K562 (cell line): ENCODE measurements around the gene DDX54. TPM values are rescaled to one million over a fixed set of nuclear protein-coding genes. Genes with fewer than 3 reads are reported as not detected.
A peak's percentile ranks its signal among the peaks of the same experiment; 100 is the strongest.

Experiments
- DIDO1 ChIP-seq: fragments of 450-650 bp; IDR thresholded peaks from 2 replicates; pipeline ENCODE4 v1.6.1; 2016; ENCODE audit warnings: low read depth, missing biosample characterization, missing genetic modification characterization
- ELF4 ChIP-seq: fragments of 450-650 bp; formaldehyde crosslinking; IDR thresholded peaks from 2 replicates; pipeline ENCODE4 v1.4.0; 2022; ENCODE audit warnings: missing genetic modification characterization
- KLF1 ChIP-seq: fragments of 450-650 bp; IDR thresholded peaks from 2 replicates; pipeline ENCODE4 v1.6.1; 2016; ENCODE audit warnings: missing genetic modification characterization, missing compliant biosample characterization
- MBD2 ChIP-seq: sonication (generic); IDR thresholded peaks from 2 replicates; pipeline ENCODE4 v1.6.1; 2016; ENCODE audit warnings: low read depth, borderline replicate concordance
- NR2F6 ChIP-seq: fragments of 450-650 bp; formaldehyde crosslinking; IDR thresholded peaks from 2 replicates; pipeline ENCODE4 v1.4.0; 2020; ENCODE audit warnings: mild to moderate bottlenecking
- RAD51 ChIP-seq: fragments of 450-650 bp; IDR thresholded peaks from 2 replicates; pipeline ENCODE4 v1.7.1; 2016; ENCODE audit warnings: low read depth, mild to moderate bottlenecking, borderline replicate concordance
- SMARCE1 ChIP-seq: fragments of 450-650 bp; IDR thresholded peaks from 2 replicates; pipeline ENCODE4 v1.7.1; 2016; ENCODE audit warnings: mild to moderate bottlenecking
- SREBF1 ChIP-seq: fragments of 150-350 bp; IDR thresholded peaks from 2 replicates; pipeline ENCODE4 v1.6.1; 2014; ENCODE audit warnings: antibody characterized with exemption, low read depth, low read length, borderline replicate concordance
- TEAD4 ChIP-seq, 2 experiments: sonication (generic) in 1 of 2; formaldehyde crosslinking in 1 of 2; IDR thresholded peaks; 2 replicates each; pipeline versions ENCODE4 v1.6.1 to v1.8.0; 2012 to 2022; ENCODE audit warnings: borderline replicate concordance in 1 of 2, inconsistent platforms in 1 of 2, low read length in 1 of 2, mild to moderate bottlenecking in 1 of 2, missing genetic modification reagents in 1 of 2
- TOE1 ChIP-seq, 2 experiments: fragments of 450-650 bp in 1 of 2; sonication (generic) in 1 of 2; formaldehyde crosslinking in 1 of 2; IDR thresholded peaks; 2 replicates each; pipeline versions ENCODE4 v1.7.1 to v1.8.0; 2016 to 2022; ENCODE audit warnings: borderline replicate concordance in 2 of 2, mild to moderate bottlenecking in 2 of 2, antibody characterized with exemption in 1 of 2, inconsistent platforms in 1 of 2, low read depth in 1 of 2, missing genetic modification reagents in 1 of 2, moderate library complexity in 1 of 2
- ZNF324 ChIP-seq: fragments of 250-450 bp; sonication (Bioruptor Pico); IDR thresholded peaks from 2 replicates; pipeline ENCODE4 v1.4.0; 2020; ENCODE audit warnings: mild to moderate bottlenecking
- ZNF584 ChIP-seq: fragments of 200-800 bp; sonication (Bioruptor generic); IDR thresholded peaks from 2 replicates; pipeline ENCODE4 v1.6.1; 2016; ENCODE audit warnings: low read depth, mild to moderate bottlenecking, missing genetic modification characterization, missing compliant biosample characterization
- ZNF785 ChIP-seq: fragments of 250-450 bp; sonication (Bioruptor Pico); IDR thresholded peaks from 2 replicates; pipeline ENCODE4 v1.4.0; 2020; ENCODE audit warnings: mild to moderate bottlenecking
- ZNF79 ChIP-seq: fragments of 250-450 bp; sonication (Bioruptor Pico); IDR thresholded peaks from 2 replicates; pipeline ENCODE4 v1.4.0; 2020; ENCODE audit warnings: low read depth, mild to moderate bottlenecking, moderate library complexity
- polyA plus RNA-seq, 8 experiments: library from polyadenylated mRNA; depleted of rRNA in 4 of 8; stranded (reverse) in 5 of 8; unstranded in 3 of 8; fragments of >200 nt; fragmentation: Nextera tagmentation in 2 of 8; fragmentation: Illumina TruSeq in 1 of 8; extraction: Ambion mirVana in 2 of 8; extraction: Trizol in 1 of 8; gene quantifications; 2 replicates each; pipeline versions ENCODE4 v1.2.1 to v1.2.3, GENCODE V29; 2011 to 2014; ENCODE audit warnings: inconsistent platforms in 1 of 8, missing spikeins in 1 of 8
- total RNA-seq, 7 experiments: library from RNA; depleted of rRNA in 6 of 7; stranded (reverse); fragments of >200 nt in 6 of 7; fragmentation: Illumina TruSeq in 2 of 7; extraction: Trizol in 2 of 7; gene quantifications; 2 replicates each; pipeline versions ENCODE4 v1.2.1 to v1.2.3, GENCODE V29; 2011 to 2021; ENCODE audit warnings: low replicate concordance in 1 of 7
- TF ChIP-seq, protein P1 (sequence below): fragments of 450-650 bp; IDR thresholded peaks from 2 replicates; pipeline ENCODE4 v1.6.1; 2017; ENCODE audit warnings: antibody characterized with exemption, mild to moderate bottlenecking
- TF ChIP-seq, protein P2 (sequence below), 2 experiments: fragments of 450-650 bp in 1 of 2; sonication (generic) in 1 of 2; formaldehyde crosslinking in 1 of 2; IDR thresholded peaks in 1 of 2; conservative IDR thresholded peaks in 1 of 2; 2 replicates each; pipeline versions ENCODE4 v1.6.1 to v1.8.1; 2016 to 2023; ENCODE audit warnings: mild to moderate bottlenecking in 2 of 2, moderate library complexity in 2 of 2, inconsistent platforms in 1 of 2, missing genetic modification reagents in 1 of 2
- TF ChIP-seq, protein P3 (sequence below), 2 experiments: IDR thresholded peaks in 1 of 2; conservative IDR thresholded peaks in 1 of 2; 2 replicates each; pipeline ENCODE4 v1.6.1; 2016; ENCODE audit warnings: low read depth in 2 of 2, mild to moderate bottlenecking in 1 of 2, missing compliant biosample characterization in 1 of 2, missing genetic modification characterization in 1 of 2, moderate library complexity in 1 of 2

The DDX54 gene
- total and polyA plus RNA-seq, 9 of the 15 experiments (the other 6 are each of a cell fraction or from before 2014, with no cell fraction given): 1.4 to 135 (median 51.4) TPM

DNA sequence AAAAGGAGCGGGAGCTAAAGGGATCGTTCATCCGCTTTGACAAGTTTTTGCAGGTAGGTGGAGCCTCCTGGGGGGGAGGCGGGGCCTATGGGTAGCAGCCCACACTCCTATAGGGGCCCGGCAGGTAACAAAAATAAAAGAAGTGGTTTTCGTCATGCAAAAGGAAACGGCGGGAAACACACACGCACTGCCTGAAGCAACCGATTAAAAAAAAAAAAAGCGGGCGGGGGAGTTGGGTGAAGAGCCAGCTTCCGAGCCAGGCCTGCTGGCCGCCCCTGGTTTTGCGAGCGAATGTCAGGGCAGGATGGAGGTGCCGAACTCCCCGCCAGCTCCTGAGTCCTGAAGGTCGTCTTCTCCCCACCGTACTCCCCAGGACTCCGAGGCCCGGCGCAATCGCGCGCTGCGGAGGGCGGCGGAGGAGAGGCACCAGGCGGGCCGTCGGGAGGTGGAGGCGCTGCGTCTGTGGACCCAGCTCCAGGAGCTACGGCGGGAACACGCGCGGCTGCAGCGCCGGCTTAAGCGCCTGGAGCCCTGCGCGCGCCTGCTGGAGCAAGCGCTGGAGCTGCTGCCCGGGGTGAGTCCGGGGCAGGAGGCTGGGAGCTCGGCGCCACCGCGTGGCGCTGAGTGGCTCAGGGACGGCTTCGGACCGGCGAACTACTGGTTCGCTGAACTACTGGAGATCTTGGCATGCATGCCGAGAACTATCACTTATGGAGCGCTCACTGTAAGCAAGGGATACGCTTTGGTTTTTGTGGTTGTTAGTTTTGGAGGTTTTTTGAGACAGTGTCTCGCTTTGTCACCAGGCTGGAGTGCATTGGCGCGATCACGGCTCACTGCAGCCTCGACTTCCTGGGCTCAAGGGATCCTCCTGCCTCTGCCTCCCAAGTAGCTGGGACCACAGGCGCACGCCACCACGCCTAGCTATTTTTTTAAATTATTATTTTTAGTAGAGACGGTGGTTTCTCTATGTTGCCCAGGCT is 32.2 kb downstream of the DDX54 start (continued):
- TF ChIP-seq, protein P1, sequence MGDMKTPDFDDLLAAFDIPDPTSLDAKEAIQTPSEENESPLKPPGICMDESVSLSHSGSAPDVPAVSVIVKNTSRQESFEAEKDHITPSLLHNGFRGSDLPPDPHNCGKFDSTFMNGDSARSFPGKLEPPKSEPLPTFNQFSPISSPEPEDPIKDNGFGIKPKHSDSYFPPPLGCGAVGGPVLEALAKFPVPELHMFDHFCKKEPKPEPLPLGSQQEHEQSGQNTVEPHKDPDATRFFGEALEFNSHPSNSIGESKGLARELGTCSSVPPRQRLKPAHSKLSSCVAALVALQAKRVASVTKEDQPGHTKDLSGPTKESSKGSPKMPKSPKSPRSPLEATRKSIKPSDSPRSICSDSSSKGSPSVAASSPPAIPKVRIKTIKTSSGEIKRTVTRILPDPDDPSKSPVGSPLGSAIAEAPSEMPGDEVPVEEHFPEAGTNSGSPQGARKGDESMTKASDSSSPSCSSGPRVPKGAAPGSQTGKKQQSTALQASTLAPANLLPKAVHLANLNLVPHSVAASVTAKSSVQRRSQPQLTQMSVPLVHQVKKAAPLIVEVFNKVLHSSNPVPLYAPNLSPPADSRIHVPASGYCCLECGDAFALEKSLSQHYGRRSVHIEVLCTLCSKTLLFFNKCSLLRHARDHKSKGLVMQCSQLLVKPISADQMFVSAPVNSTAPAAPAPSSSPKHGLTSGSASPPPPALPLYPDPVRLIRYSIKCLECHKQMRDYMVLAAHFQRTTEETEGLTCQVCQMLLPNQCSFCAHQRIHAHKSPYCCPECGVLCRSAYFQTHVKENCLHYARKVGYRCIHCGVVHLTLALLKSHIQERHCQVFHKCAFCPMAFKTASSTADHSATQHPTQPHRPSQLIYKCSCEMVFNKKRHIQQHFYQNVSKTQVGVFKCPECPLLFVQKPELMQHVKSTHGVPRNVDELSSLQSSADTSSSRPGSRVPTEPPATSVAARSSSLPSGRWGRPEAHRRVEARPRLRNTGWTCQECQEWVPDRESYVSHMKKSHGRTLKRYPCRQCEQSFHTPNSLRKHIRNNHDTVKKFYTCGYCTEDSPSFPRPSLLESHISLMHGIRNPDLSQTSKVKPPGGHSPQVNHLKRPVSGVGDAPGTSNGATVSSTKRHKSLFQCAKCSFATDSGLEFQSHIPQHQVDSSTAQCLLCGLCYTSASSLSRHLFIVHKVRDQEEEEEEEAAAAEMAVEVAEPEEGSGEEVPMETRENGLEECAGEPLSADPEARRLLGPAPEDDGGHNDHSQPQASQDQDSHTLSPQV: no peak
- TF ChIP-seq, protein P2, sequence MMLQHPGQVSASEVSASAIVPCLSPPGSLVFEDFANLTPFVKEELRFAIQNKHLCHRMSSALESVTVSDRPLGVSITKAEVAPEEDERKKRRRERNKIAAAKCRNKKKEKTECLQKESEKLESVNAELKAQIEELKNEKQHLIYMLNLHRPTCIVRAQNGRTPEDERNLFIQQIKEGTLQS (IDR thresholded peaks at IDR 0.05): no peak
- TF ChIP-seq, protein P2 (CRISPR knock-in tag; conservative IDR thresholded peaks at IDR 0.05): no peak
- TF ChIP-seq DIDO1: no peak
- no peak for TF ChIP-seq ZNF79 (CRISPR knock-in tag)
- no peak for TF ChIP-seq SREBF1
- no peak for TF ChIP-seq TEAD4 (IDR thresholded peaks at IDR 0.05; ENCODE audit: low read length)
- peak; percentile 97 for TF ChIP-seq TEAD4 (CRISPR knock-in tag; IDR thresholded peaks at IDR 0.05; ENCODE audit: borderline replicate concordance)
- TF ChIP-seq ELF4 (CRISPR knock-in tag): no peak
- TF ChIP-seq ZNF324 (CRISPR knock-in tag): no peak
- no peak for TF ChIP-seq SMARCE1
- no peak for TF ChIP-seq NR2F6 (CRISPR knock-in tag)
- no peak for TF ChIP-seq ZNF584 (CRISPR knock-in tag)
- TF ChIP-seq, protein P3, sequence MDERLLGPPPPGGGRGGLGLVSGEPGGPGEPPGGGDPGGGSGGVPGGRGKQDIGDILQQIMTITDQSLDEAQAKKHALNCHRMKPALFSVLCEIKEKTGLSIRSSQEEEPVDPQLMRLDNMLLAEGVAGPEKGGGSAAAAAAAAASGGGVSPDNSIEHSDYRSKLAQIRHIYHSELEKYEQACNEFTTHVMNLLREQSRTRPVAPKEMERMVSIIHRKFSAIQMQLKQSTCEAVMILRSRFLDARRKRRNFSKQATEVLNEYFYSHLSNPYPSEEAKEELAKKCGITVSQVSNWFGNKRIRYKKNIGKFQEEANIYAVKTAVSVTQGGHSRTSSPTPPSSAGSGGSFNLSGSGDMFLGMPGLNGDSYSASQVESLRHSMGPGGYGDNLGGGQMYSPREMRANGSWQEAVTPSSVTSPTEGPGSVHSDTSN (CRISPR knock-in tag; IDR thresholded peaks at IDR 0.05; ENCODE audit: low read depth): no peak
- TF ChIP-seq, protein P3 (tag; conservative IDR thresholded peaks at IDR 0.05; ENCODE audit: low read depth): no peak
- no peak for TF ChIP-seq MBD2
- no peak for TF ChIP-seq KLF1 (tag)
- no peak for TF ChIP-seq ZNF785 (CRISPR knock-in tag)
- no peak; the same call in 1 of the 2 replicates for TF ChIP-seq TOE1 (IDR thresholded peaks at IDR 0.05; ENCODE audit: borderline replicate concordance)
- no peak for TF ChIP-seq TOE1 (CRISPR knock-in tag; IDR thresholded peaks at IDR 0.05; ENCODE audit: borderline replicate concordance, low read depth)
- no peak for TF ChIP-seq RAD51
